ENCODE results near the gene SYNPO.

SYNPO gene

DNA sequence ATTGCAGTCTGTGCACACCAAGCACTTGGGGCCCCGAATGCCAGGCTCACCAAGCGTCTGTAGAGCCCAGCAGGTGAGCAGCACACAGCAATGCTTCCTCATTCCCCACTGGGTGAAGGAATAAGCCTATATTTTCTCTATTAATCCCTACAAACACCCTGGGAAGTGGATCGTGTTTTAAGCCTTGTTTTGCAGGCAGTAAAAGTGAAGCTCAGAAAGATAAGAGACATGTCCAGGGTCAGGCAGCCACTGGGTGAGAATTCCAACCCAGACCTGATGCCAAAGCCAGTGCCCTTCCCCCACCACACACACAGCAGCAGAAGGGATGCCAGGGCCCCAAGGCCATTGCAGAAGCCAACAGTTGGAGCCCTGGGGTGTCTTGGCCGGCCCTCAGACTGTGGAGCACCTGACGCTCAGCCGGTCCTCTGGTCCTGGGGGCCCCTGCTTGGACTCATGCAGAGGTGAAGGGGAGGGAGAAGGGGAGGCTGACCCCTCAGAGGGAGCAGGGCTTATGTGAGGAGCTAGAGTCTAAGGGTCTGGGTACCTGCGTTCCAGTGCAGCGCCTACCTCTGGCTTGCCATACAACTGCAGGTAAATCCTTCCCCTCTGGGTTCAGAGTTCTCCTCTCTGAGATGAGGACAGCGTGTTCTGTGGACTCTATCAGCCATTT, 26.3 kb upstream of the SYNPO start:
- no peak overlapping the region for H3K27ac Mint-ChIP-seq
- H3K9me3 Mint-ChIP-seq = no peaks in the 10 kb centered on the region
- DNase-seq = no peak
- H3K36me3 Mint-ChIP-seq = no peaks in the 10 kb centered on the region
- peaks cover 2% of the 10 kb centered on the region for H3K4me1 Mint-ChIP-seq
- H3K4me3 Mint-ChIP-seq = no peak overlapping the region
- peaks cover 21% of the 10 kb centered on the region for H3K27me3 Mint-ChIP-seq
- CTCF ChIA-PET = no interaction called here

DNA sequence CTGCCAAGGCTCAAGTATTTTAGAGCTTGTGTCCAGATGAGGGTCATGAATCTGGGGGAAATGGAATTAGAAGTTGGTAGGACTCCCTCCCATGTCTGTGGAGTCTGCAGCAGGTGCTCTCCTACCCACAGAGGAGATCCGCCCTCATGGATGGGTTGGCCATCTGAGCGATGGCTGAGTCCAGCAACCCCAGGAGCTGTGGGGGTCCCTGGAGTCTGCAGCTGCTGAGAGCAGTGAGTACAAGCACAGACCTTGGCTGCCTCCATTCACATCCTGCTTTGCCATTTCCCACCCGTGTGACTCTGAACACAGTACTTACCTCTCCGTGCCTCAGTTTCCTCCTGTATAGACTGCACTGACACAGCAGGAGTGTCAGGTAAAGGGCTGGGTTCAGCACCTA, 25.8 kb upstream of the SYNPO start:
- DNase-seq = no peak
- CTCF ChIA-PET = no interaction called here
- Mint-ChIP-seq H3K4me1 (peaks cover 2% of the 10 kb centered on the region), H3K36me3 (no peaks in the 10 kb centered on the region), H3K27me3 (peaks cover 22% of the 10 kb centered on the region), H3K27ac (no peak overlapping the region), H3K9me3 (no peaks in the 10 kb centered on the region), H3K4me3 (no peak overlapping the region)

DNA sequence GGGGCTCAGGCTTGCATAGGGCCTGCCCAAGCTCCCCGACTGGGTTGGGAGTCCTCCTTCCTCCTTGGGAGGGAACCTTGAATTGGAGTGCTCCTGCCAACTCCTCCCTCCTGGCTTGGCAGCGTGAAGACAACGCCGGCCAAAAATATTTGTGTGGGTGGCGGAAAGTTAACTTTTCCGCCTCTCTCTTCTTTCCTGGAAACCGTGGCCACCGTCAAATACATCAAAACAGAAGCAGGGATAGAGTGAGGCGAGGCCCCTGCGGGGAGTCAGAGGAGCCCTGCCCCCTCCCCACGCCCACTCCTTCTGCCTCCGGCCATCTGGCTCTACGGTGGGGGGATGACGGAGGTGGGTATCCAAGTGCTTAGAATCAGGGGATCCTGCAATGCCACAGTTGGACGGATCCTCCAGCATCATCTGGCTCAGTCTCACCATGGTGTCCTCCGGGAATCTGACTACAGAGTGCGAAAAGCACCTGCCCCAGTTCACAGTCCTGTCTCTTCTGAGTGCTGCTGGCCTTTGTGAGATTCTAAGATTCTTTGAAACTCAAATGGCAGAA, 25.2 kb upstream of the SYNPO start:
- Mint-ChIP-seq H3K4me1 (peaks cover 2% of the 10 kb centered on the region), H3K36me3 (no peaks in the 10 kb centered on the region), H3K9me3 (no peaks in the 10 kb centered on the region), H3K27ac (no peak overlapping the region), H3K27me3 (peaks cover 24% of the 10 kb centered on the region), H3K4me3 (no peak overlapping the region)
- CTCF ChIA-PET = no interaction called here
- DNase-seq = no peak

DNA sequence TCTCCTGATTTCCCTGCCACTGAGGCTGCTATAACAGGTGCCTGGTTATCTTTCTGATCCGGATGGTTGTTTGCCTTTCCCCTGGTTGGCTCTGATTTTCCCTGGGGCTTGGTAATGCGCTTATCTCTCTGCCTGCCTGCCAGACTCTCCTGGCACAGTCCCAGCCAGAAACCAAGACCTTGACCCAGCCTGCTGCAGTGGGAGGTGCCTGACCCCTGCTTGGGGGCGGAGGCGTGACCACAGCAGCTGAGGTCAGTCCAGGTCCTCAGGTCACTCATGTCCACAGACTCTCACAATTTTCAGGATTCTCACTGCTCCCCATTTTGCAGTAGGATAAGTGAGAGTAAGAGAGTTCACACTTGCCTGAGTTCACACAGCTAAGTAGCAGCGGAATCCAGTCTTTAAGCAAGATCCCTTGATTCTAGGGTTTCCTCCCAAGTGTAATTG, 24.4 kb upstream of the SYNPO start:
- Mint-ChIP-seq H3K27me3 (peaks cover 26% of the 10 kb centered on the region), H3K4me3 (no peak overlapping the region), H3K27ac (no peak overlapping the region), H3K9me3 (no peaks in the 10 kb centered on the region), H3K4me1 (peaks cover 2% of the 10 kb centered on the region), H3K36me3 (no peaks in the 10 kb centered on the region)
- CTCF ChIA-PET = no interaction called here
- DNase-seq = no peak

DNA sequence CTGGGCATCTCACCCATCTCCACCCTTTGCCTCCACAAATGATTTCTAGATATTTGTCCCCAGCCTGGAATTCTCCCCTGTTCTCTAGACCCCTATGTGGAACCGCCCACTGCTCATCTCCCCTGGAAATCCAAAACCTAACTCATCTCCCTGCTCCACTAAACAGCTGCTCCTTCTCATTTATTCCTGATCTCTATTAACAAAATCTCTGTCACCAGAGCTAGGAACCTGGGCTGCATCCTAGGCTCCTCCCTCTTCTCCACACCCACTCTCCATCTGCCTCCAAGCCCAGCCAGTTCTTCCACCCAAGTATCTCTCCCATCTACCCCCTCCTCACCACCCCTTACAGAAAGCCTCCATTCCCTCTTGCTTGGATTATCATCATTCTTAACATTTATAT, 24.0 kb upstream of the SYNPO start:
- H3K9me3 Mint-ChIP-seq = no peaks in the 10 kb centered on the region
- DNase-seq = no peak
- H3K27me3 Mint-ChIP-seq = peaks cover 28% of the 10 kb centered on the region
- H3K36me3 Mint-ChIP-seq = no peaks in the 10 kb centered on the region
- no peak overlapping the region for H3K27ac Mint-ChIP-seq
- CTCF ChIA-PET = no interaction called here
- no peak overlapping the region for H3K4me3 Mint-ChIP-seq
- H3K4me1 Mint-ChIP-seq = peaks cover 2% of the 10 kb centered on the region

DNA sequence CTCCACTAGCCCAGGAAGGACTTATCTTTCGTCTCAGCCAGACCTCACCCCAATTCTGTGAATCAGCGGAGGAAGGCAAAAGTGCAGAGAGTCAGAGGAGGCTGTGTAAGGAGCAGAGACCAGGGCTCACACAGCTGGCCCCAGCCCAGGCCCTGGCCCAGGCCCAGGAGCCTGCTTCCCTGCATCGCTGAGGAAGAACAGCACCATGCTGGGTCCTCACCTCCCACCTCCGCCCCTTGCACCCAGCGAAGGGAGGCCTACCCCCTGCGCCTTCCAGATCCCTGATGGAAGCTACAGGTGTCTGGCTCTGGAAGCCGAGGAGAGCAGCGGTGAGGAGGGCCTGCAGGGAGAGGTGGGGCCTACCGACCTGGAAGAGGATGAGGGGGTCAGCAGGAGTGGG, 22.3 kb upstream of the SYNPO start:
- Mint-ChIP-seq H3K27ac (no peak overlapping the region), H3K4me3 (no peak overlapping the region), H3K36me3 (no peaks in the 10 kb centered on the region), H3K9me3 (no peaks in the 10 kb centered on the region), H3K4me1 (peaks cover 2% of the 10 kb centered on the region), H3K27me3 (peaks cover 37% of the 10 kb centered on the region)
- CTCF ChIA-PET = no interaction called here
- DNase-seq = no peak

DNA sequence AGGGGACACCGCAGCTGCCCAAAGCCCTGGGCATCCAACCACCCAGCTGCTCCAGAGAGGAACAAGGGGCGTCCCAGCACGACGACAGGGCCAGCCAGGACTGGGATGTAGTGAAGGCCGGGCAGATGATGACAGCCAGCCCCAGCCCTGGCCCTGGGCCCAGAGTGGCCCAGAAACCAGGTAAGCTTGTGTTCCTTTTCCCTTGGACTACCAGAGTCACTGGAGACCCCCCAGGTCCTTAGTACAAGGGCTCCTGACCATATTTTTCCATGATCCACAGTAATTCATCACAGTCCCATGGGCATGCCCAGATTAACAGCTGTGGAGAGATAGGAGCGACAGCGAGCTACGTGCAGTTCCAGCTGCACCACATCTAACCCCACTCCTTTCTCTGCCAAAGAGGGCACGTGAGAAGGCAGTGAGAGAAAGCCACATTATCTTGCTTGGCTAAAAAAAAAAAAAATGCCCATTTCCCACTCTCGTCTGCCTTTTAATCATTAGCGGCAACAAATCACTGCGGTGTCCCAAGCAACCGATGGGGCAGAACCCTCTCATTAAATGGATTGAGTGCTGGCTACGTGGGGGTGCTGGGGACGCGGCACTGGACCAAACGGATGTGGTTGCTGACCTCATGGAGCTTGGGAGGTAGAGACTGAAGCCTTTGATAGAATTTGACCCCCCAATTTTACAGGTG, 21.7 kb upstream of the SYNPO start:
- no peak overlapping the region for H3K4me3 Mint-ChIP-seq
- H3K27me3 Mint-ChIP-seq = peaks cover 43% of the 10 kb centered on the region
- no peak overlapping the region for H3K27ac Mint-ChIP-seq
- no peaks in the 10 kb centered on the region for H3K36me3 Mint-ChIP-seq
- no peak for DNase-seq
- H3K9me3 Mint-ChIP-seq = no peaks in the 10 kb centered on the region
- CTCF ChIA-PET = no interaction called here
- peaks cover 5% of the 10 kb centered on the region for H3K4me1 Mint-ChIP-seq

DNA sequence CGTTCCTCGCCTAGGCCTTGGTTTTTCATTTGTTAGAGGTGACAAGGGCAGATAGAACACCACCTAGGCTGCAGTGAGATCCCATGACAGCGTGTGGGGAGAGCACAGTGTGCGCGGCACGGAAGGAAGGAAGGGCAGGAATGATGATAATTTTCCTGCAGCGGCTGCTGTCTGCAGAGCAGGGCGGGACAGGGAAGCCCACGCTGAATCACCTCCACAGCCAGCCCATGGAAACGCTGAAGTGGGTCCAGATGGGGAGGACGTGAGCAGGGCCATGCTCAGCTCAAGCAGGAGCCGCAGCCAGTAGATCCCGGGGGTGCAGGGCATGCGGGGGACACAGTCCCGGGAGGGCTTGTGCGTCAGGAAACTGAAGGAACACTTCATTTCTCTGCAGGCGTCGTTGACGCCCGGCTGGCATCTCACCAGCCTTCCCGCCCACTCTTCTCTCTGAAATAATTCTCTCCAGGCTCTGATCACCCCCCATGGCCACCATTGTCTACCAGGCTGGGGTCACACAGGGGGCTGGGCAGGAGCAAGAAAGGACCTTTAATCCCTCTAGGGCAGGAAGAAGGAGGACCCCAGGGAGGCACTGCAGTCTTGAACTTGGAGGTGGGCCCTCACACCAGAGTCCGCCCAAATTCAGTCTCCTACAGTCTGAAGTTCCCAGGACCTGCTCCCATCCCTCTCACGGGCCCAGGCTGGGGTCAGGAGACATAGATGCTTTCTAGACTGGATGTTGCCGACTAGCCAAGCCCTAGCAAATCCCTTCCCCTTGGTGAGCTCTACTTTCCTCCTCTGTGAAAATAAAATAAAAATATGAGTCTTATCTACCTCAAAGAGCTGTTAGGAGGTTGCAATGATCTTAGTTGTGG, 20.9 kb upstream of the SYNPO start:
- Mint-ChIP-seq H3K9me3 (no peaks in the 10 kb centered on the region), H3K27me3 (peaks cover 45% of the 10 kb centered on the region), H3K4me1 (peaks cover 12% of the 10 kb centered on the region), H3K4me3 (no peak overlapping the region), H3K27ac (no peak overlapping the region), H3K36me3 (no peaks in the 10 kb centered on the region)
- CTCF ChIA-PET = no interaction called here
- no peak for DNase-seq

DNA sequence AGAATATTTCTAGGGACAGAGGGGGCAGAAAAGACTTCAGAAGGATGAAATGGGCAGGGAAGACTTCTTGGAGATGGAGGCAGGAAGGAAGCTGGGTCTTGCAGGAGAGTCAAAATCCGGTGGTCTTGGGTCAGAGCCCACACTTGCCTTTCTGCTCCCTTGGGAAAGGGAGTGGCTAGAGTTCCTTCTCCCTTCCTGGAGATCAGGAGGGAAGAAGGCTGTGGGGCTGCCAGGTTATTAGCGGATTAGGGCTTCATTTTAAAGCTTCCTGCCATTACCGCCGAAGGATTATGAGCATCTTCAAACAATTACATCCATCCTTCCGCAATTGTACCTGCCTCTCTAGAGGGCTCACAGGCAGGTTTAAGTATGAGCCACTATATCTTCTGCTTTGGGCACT, 19.2 kb upstream of the SYNPO start:
- H3K27me3 Mint-ChIP-seq = peaks cover 50% of the 10 kb centered on the region
- no peak overlapping the region for H3K27ac Mint-ChIP-seq
- DNase-seq = no peak
- no peaks in the 10 kb centered on the region for H3K36me3 Mint-ChIP-seq
- no peaks in the 10 kb centered on the region for H3K9me3 Mint-ChIP-seq
- peaks cover 10% of the 10 kb centered on the region for H3K4me1 Mint-ChIP-seq
- CTCF ChIA-PET = no interaction called here
- H3K4me3 Mint-ChIP-seq = no peak overlapping the region

DNA sequence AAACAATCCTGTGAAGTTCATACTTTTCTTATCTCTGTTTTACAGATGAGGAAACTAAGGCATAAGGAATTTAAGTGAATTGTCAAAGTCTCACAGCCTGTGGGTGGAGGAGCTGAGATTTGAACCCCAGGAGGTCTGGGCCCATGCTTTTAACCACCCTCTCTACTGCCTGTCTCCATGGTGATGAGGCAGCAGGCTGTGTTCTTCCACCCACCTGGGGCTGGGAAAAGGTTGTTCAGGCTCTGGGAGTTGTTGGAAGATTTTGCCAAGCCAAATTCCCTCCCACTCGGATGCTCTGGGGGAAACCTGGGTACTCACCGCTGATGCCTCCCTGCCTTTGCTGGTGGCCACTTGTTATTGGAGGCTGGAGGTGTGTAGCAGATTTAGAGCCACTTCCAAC, 18.3 kb upstream of the SYNPO start:
- CTCF ChIA-PET = no interaction called here
- no peak for DNase-seq
- no peaks in the 10 kb centered on the region for H3K36me3 Mint-ChIP-seq
- peaks cover 56% of the 10 kb centered on the region for H3K27me3 Mint-ChIP-seq
- H3K4me1 Mint-ChIP-seq = peaks cover 10% of the 10 kb centered on the region
- no peak overlapping the region for H3K27ac Mint-ChIP-seq
- H3K9me3 Mint-ChIP-seq = no peaks in the 10 kb centered on the region
- no peak overlapping the region for H3K4me3 Mint-ChIP-seq

DNA sequence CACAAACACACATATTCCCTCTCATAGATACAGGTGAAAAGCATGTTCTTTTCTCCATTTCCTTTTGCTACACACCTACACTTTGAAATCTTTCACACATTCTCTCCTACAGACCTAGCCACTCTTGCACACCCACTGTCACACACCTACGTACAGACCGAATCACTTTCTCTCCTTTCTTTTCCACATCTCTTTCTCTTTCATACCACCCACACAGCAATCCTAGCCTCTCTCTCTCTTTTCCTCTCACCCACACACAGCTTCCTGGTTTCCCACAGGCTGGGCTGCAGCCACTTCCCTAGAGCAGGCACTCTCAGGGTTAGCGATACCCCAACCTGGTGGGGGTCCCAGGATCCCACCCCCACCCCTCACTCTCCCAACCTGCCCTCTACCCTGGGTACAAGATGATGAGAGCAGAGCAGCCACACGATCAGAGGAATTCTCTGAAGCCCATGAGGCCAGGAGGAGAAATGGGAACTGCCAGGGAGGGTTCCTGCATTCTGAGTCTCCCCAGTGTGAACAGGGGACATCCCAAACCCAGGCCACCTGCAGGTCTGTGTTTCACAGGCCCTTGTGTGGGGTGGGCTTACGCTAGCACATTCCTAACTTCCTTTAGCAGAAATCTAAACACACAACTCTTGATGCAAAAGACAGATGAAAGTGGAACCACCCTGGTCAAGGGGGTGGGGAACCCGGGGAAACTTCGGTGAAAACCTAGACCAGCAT, 17.1 kb upstream of the SYNPO start:
- no peak overlapping the region for H3K4me3 Mint-ChIP-seq
- peaks cover 61% of the 10 kb centered on the region for H3K27me3 Mint-ChIP-seq
- no peak overlapping the region for H3K27ac Mint-ChIP-seq
- no peaks in the 10 kb centered on the region for H3K36me3 Mint-ChIP-seq
- CTCF ChIA-PET = interaction anchor here (0.6 to 1.2 kb wide), 2 partner anchors 93 to 162 kb away, joined by 3 read pairs; no protein-coding TSS in a partner anchor
- DNase-seq = no peak
- peaks cover 10% of the 10 kb centered on the region for H3K4me1 Mint-ChIP-seq
- no peaks in the 10 kb centered on the region for H3K9me3 Mint-ChIP-seq

DNA sequence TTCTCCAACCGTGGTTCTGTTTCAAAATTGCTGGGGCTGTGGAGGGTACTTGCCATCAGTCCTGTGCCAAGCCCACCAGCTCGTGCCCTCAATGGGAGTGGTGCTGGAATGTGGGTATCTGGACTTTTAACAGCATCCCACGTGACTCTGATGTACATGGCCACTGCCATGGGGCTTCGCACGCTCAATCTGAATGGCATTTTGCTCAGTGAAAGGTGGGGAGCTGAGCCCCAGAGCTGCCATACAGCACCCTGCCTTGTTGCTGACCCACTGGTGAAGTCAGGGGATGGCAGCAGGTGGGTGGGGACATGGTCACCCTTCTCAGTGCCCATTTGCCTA, 16.6 kb upstream of the SYNPO start:
- Mint-ChIP-seq H3K9me3 (no peaks in the 10 kb centered on the region), H3K27me3 (peaks cover 61% of the 10 kb centered on the region), H3K36me3 (no peaks in the 10 kb centered on the region), H3K4me1 (peaks cover 10% of the 10 kb centered on the region), H3K27ac (no peak overlapping the region), H3K4me3 (peak overlapping the region; percentile 73)
- CTCF ChIA-PET = interaction anchor here (1.2 kb wide), 1 partner anchor 163 kb away, joined by 3 read pairs; no protein-coding TSS in a partner anchor
- no peak for DNase-seq

DNA sequence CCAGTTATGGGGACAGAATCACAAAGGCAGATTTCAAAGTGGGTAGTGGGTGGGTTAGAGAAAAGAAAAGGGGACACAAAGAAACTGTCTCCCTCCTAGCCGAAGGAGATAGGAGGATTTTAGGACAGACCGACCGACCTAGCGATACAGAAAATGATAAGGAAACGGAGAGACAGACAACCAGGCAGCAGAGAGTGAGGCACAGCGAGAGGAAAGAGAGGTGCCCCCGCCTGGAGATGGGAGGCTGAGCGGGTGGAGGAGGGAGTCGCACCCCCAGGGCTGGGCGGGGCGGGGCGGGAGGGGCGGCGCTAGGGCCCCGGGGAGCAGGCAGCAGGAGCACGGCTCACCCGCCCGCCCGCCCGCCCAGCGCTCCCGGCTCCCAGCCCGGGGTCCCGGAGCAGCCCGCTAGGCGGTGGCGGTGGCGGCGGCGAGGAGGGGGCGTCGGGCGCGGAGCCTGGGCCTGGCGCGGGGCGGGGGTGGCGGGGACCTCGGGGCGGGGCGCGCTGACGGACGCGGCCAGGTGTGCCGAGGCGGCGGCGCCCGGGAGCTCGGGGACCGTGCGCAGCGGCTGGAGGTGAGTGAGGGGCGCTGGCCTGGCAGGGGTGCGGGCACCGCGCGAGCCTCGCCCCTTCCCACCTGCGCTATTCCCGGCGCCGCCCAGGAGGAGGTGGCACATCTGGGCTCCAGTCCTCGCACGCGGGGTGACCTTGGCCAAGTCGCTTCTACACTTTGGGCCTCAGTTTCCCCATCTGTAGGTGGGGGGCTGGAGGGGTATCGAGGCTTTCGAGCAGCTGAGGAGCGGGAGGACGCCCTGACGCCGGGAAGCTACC, 15.9 kb upstream of the SYNPO start:
- no peak overlapping the region for H3K27ac Mint-ChIP-seq
- no peaks in the 10 kb centered on the region for H3K9me3 Mint-ChIP-seq
- no peaks in the 10 kb centered on the region for H3K36me3 Mint-ChIP-seq
- peak; percentile 39 for DNase-seq
- CTCF ChIA-PET = no interaction called here
- H3K4me3 Mint-ChIP-seq = peak overlapping the region; percentile 73
- peaks cover 10% of the 10 kb centered on the region for H3K4me1 Mint-ChIP-seq
- peaks cover 66% of the 10 kb centered on the region for H3K27me3 Mint-ChIP-seq
